ENCODE data around the gene RIPOR2.

Gene RIPOR2

GRCh38 chr6:24859132-24859531 is 76.6 kb downstream of the RIPOR2 start:
- no peak for DNase-seq (ENCODE audit: low read depth)
- H3K4me3 ChIP-seq (ENCODE audit: low read depth, low read length) = no peak overlapping the region

DNA sequence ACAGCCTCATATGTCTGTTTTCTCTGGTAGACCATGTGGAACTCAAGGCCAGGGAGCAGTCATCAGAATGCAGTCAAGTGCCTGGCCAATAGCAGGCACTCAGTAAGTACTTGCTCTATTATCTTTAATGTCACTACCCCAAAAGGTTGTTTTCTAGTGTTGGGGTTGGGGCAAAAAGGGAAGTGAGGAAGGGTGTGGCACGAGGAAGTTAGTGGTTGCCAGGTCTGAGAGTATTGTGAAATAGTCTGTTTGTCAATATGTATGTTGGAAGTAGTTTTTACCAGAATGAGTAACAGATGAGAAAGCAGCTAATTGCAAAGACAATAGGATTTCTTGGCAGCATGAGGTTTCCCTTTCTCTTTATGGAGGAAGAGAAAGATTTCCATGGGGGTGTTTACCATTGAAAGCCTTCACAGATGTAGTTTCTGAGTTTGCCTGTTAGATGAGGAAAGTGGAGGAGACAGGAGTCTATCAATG is 77.5 kb downstream of the RIPOR2 start:
- no peak overlapping the region for H3K4me3 ChIP-seq (ENCODE audit: low read depth, low read length)
- no peak for DNase-seq (ENCODE audit: low read depth)

DNA sequence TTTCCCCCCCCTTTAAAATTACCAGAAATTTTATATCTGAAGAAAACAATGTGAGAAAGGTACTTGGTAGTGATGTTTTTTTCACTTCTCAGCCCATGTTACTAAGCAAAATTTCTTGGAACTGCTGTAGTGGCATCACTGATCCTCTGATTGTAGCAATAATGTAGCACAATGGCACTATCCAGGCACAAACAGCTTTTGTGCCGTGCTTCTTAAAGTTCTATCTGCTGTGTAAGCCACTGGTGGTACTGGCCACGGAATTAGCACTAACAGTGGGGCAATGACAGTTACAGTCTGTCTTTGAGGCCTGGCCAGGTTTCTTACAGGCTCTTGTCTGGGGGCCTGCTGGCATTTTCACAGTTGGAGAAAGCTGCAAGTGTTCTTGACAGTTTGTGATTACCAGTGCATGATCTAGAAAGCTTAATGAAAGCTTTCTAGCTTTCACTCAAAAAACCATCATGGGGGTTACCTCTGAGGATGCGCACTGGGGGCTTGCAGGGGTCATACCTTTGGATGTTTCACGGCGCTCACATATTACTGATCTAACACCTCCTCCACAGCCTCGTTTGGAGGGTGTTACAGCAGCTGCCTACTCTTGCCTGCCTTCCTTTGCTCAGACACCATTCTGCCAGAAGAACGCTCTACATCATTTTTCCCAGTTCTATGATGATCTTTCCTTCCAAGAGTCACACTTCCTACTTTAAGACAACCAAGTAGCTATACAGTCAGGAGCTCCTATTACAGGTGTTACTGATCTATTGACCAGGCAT is 78.7 kb downstream of the RIPOR2 start:
- no peak for DNase-seq (ENCODE audit: low read depth)
- no peak overlapping the region for H3K4me3 ChIP-seq (ENCODE audit: low read depth, low read length)

GRCh38 chr6:24856246-24856599 is 79.5 kb downstream of the RIPOR2 start:
- no peak overlapping the region for H3K4me3 ChIP-seq (ENCODE audit: low read depth, low read length)
- DNase-seq (ENCODE audit: low read depth) = no peak

DNA sequence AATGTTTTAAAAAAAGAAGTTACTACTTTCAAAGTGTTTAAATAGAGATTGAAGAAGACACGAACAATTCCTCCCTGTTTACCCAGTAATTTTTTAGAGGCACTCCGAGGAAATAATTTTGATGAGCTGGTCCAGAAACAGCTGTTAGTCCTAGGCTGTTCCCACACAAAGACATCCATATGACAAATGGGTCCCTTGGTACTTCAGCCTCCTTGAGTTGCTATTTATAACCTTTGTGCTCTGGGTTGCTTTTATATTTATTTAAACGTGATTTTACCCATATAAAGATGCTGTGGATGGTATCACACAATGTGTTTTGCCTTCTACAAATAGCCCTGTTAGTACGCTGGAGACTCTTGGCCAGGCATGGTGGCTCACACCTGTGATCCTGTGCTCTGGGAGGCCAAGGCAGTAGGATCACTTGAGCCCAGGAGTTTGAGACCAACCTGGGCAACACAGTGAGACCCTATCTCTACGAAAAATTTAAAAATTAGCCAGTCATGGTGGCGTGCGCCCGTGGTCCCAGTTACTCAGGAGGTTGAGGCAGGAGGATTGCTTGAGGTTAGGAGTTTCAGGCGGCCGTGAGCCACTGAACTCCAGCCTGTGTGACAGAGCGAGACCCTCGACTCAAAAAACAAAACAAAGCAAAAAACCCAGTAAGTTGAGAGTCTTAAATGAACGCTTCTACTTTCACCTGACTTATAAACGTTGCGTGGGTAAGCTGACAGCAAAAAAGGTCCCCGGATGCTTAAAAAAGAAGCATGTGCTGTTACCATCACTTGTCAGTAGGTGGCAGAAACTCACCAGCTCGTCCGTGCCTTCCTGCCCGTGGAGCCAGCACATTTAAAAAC is 80.1 kb downstream of the RIPOR2 start:
- H3K4me3 ChIP-seq (ENCODE audit: low read depth, low read length) = no peak overlapping the region
- DNase-seq (ENCODE audit: low read depth) = peak; percentile 38

DNA sequence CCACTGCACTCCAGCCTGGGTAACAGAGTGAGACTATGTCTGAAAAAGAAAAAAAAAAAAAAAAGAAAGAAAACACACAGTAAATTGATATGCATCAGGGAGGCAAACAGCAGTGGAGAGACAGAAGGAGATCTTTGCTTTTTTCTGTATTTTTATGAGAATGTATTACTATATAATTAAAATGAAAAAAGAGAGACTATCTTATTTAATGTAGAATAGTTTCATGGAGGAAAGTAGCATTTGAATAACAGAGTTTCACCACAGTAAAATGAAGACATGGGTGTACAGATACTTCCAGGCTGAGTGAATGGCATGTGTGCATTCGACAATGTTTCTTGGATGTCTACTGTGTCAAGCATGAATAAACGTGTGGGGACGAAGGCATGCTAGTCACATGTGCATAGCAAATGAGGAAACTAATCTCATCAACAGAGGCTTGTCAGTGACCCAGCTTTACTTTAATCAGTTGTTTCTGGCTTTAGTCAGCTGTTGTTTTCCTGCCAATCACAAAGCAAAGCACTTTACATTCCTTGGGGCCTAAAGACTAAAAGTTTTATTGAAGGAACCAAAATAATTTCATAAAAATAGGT is 81.6 kb downstream of the RIPOR2 start:
- no peak for DNase-seq (ENCODE audit: low read depth)

DNA sequence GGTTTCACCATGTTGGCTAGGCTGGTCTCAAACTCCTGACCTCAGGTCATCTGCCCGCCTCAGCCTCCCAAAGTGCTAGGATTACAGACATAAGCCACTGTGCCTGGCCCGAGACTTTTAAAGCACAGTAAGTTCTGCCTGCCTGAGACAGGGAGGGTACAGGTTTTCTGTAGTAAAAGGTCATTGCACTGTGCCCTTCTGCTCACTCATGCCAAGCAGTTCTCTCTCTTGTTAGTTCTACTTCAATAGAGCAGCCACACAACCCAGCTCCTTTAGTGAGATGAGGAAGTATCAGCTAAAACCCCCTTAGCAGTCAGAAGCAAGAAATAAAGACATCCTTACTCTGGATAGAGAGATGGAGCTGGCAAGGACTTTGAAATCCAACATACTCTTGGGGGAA is 84.7 kb downstream of the RIPOR2 start:
- DNase-seq (ENCODE audit: low read depth) = no peak
- no peak overlapping the region for H3K4me3 ChIP-seq (ENCODE audit: low read depth, low read length)

More for the DNA sequence above, 81.6 kb downstream of the RIPOR2 start:
- H3K4me3 ChIP-seq (ENCODE audit: low read depth, low read length) = no peak overlapping the region

GRCh38 chr6:24849713-24850112 is 86.0 kb downstream of the RIPOR2 start:
- H3K4me3 ChIP-seq (ENCODE audit: low read depth, low read length) = no peak overlapping the region
- DNase-seq (ENCODE audit: low read depth) = no peak

DNA sequence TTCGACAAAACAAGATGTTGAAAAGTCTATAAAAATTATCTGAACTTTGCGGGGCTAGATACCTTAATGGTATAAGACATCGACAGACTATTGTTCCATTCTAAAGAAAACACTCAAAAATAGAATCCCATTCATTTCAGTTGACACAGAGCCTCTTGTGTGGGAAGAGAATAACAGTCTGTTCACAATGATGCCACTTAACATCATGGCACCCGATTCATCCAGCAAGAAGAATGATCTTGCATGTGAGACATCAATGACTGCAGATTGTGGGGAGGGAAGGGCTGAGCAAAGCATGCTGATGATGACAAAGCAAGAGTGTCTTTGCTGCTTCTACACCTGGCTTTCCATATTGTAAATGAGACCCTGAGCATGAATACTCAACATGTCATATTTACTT is 87.3 kb downstream of the RIPOR2 start:
- H3K4me3 ChIP-seq (ENCODE audit: low read depth, low read length) = no peak overlapping the region
- DNase-seq (ENCODE audit: low read depth) = no peak

DNA sequence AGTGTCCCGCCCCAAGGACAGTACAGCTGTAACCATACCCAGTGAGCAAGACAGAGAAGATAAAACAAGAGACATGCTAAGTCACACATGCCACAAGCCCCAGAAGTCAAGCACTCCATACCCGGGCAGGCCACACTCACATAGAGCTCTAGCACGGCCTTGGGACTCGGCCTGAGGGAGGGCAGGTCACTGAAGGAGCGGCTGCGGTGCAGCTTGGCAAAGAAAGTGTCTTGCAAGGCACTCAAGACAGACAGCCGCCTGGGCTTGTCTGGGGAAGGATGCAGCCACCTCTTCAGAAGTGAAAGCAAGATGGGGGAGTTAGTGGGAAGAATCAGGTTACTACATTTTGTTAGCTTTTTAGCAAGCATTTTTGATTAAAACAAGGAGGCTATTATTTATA is 88.4 kb downstream of the RIPOR2 start:
- no peak overlapping the region for H3K4me3 ChIP-seq (ENCODE audit: low read depth, low read length)
- DNase-seq (ENCODE audit: low read depth) = no peak

GRCh38 chr6:24845578-24845977 is 90.2 kb downstream of the RIPOR2 start:
- DNase-seq (ENCODE audit: low read depth) = no peak
- H3K4me3 ChIP-seq (ENCODE audit: low read depth, low read length) = no peak overlapping the region

- H3K4me3 ChIP-seq (ENCODE audit: low read depth, low read length) = no peak overlapping the region
- no peak for DNase-seq (ENCODE audit: low read depth)
Observed at GRCh38 chr6:24844903-24845302, 90.9 kb downstream of the RIPOR2 start.

DNA sequence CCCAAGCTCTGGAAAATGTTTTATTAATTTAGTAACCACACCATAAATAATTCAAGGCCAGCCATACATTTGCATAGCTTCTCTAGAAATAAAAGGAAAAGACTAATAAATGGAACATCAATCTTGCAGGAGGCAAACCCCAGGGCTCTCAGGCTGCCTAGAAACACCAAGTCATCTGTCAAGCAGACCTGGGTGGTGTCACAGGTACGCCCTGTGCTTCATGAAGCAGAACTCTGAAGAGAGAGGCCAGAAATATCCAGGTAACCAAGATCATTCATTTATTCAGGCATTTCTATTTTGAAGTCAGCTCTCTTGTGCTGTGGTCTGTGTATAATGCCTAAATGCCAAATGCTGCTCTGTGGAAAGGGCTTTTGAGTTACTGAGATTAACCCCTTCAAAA is 91.7 kb downstream of the RIPOR2 start:
- H3K4me3 ChIP-seq (ENCODE audit: low read depth, low read length) = no peak overlapping the region
- DNase-seq (ENCODE audit: low read depth) = no peak

DNA sequence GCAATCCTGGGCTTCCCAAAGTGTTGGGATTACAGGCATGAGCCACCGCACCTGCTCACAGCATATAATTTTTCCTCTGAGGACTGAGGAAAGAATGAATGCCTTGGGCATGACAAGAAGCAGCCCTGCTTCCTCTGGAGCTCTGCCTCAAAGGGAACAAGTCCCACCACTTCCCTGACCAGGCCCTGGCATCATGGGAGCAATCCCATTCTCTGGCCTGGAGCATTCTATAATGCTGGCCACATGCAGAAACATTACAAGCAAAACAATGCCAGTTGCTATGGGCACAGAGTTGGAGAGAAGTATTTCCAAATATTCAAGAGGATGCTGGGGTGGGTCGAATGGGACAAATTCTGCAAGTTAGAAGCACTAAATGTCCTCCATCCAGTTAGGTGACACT is 95.6 kb downstream of the RIPOR2 start:
- no peak for DNase-seq (ENCODE audit: low read depth)
- H3K4me3 ChIP-seq (ENCODE audit: low read depth, low read length) = no peak overlapping the region

- DNase-seq (ENCODE audit: low read depth) = no peak
- no peak overlapping the region for H3K4me3 ChIP-seq (ENCODE audit: low read depth, low read length)
Observed at GRCh38 chr6:24838994-24839393, 96.8 kb downstream of the RIPOR2 start.

DNA sequence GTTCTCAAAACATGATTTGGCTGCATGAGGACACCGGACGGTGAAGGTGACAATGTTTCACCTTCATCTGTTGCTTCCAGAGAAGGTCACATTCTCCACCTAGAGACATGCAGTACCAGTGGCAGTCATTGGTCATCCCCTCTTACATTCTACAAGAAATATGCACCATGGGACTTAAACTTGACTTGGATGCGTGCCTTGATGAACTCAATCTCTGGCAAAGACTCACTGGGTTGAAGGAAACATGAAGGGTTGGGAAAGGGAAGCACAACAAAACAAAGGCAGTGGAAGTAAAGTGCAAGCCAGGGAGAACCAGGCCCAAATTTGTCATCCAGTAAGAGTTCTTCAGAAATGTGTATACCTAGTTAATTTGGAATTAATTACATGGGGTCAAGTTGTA is 97.7 kb downstream of the RIPOR2 start:
- no peak overlapping the region for H3K4me3 ChIP-seq (ENCODE audit: low read depth, low read length)
- peak; percentile 15 for DNase-seq (ENCODE audit: low read depth)

GRCh38 chr6:24836109-24836508 is 99.7 kb downstream of the RIPOR2 start:
- H3K4me3 ChIP-seq (ENCODE audit: low read depth, low read length) = no peak overlapping the region
- peak; percentile 31 for DNase-seq (ENCODE audit: low read depth)

DNA sequence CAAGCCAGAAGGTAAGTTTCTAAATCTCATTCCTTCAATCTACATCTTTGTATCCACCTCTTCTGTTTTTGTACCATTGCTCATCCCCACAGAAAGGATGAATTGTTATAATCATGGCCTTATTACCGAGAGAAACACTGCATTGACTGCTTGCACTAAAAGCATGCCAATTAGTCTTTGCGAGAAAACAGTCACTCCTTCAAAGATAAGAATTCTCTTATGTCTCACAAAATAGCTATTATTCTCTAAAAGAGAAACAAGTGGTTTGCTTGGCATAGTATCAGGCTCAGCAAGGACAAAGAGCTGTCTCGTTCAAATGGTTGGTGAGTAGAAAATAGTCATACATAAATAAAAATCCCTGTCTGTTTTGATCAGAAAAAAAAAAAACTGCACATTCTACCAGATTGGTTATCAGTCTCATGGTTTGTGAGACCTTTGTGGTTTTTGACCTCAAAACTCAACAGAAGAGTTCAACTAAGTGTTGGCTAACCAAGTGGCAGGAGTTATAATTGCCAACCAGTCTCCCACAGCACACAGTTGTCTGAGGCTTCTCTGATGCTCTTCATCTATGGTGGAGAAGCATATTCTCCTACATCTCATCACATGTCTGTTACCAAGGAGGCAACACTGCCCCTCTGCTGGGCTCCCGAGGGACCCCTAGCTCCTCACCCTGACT is 101.9 kb downstream of the RIPOR2 start:
- H3K4me3 ChIP-seq (ENCODE audit: low read depth, low read length) = no peak overlapping the region
- no peak for DNase-seq (ENCODE audit: low read depth)

GRCh38 chr6:24832794-24833193 is 103.0 kb downstream of the RIPOR2 start:
- DNase-seq (ENCODE audit: low read depth) = no peak
- no peak overlapping the region for H3K4me3 ChIP-seq (ENCODE audit: low read depth, low read length)

Data from skeletal muscle cell (primary cell).